ENCODE data around the gene RABEP1. TPM values are rescaled to one million over a fixed set of nuclear protein-coding genes. Genes with fewer than 3 reads are reported as not detected.

RABEP1 gene
- total and polyA plus RNA-seq, 4 donors = 21.1 to 47.5 (median 34.4) TPM

DNA sequence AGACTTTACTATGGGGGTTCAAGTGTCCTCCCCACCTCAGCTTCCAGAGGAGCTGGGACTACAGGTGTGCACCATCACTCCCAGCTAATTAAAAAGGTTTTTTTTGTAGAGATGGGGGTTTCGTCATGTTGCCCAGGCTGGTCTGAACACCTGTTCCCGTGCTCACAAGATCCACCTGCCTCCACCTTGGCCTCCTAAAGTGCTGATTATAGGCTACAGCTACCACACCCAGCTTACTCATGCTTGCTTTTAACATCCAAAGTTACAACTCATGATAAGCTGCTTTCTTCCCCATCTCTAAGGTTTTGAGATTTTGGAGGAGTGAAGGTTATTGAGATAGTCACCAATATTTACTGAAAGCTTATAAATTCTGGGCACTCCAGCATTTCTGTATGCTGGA is 134.8 kb downstream of the RABEP1 start:
- ATAC-seq (ENCODE audit: low FRiP score) (no peak), DNase-seq (no peak)
- Histone ChIP-seq H3K4me3 (ENCODE audit: low read length in 2 of 2) (no peak overlapping the region), H3K27me3 (ENCODE audit: control insufficient read depth in 1 of 2, insufficient read depth in 2 of 2, low read length in 1 of 2) (no peaks in the 10 kb centered on the region), H3K36me3 (ENCODE audit: control insufficient read depth in 1 of 2, insufficient read depth in 2 of 2, low read length in 1 of 2) (peaks cover 0 to 2% of the 10 kb centered on the region in 2 donors), H3K9me3 (ENCODE audit: control insufficient read depth, low read length) (no peaks in the 10 kb centered on the region), H3K27ac (ENCODE audit: low read depth in 1 of 2, low read length in 2 of 2) (no peak overlapping the region), H3K4me1 (ENCODE audit: control insufficient read depth in 1 of 2, insufficient read depth in 2 of 2, low read length in 2 of 2) (peaks cover 0 to 8% of the 10 kb centered on the region in 2 donors)
- 89% methylated on average over 2 of the region's 2 CpGs for WGBS, 2 donors
- intact Hi-C loops (cut with DNase I) = no loop called here

DNA sequence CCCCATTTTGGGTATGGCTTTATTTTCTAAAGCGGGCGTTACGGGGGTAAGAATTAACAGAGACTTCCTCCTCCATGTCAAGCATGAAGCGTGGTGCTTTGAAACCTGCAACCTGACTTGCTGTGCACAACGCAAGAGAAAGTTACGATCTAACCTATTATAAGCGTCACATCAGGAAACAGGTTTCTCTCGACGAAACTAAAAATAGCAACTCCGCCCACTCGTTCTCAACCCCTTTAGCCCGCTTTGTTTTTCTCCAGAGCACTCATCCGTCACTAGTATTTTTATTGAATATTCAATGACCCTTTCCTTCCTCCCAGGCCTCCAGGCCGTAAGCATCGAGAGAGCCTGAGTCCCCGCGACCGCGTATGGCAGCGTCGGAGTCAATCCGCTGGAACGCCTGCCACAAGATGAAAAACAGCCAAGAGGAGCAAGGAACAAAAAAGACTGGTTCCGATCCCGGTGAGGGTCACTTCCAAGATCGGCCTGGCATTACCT is 136.8 kb downstream of the RABEP1 start:
- WGBS, 2 donors = 0 to 1% methylated on average over 26 of the region's 26 CpGs
- peak overlapping the region in 1 of 2 donors; percentile 46 for H3K27ac ChIP-seq (ENCODE audit: low read depth in 1 of 2, low read length in 2 of 2)
- DNase-seq = no peak
- no peaks in the 10 kb centered on the region for H3K36me3 ChIP-seq (ENCODE audit: control insufficient read depth in 1 of 2, insufficient read depth in 2 of 2, low read length in 1 of 2)
- H3K27me3 ChIP-seq (ENCODE audit: control insufficient read depth in 1 of 2, insufficient read depth in 2 of 2, low read length in 1 of 2) = no peaks in the 10 kb centered on the region
- H3K9me3 ChIP-seq (ENCODE audit: control insufficient read depth, low read length) = no peaks in the 10 kb centered on the region
- peaks cover 0 to 8% of the 10 kb centered on the region in 2 donors for H3K4me1 ChIP-seq (ENCODE audit: control insufficient read depth in 1 of 2, insufficient read depth in 2 of 2, low read length in 2 of 2)
- ATAC-seq (ENCODE audit: low FRiP score) = peak; percentile 19
- H3K4me3 ChIP-seq (ENCODE audit: low read length in 2 of 2) = peak overlapping the region; percentile 31 to 77
- intact Hi-C loops (cut with DNase I) = loop anchor here in 1 of 2 donors (1.0 kb wide), 1 partner anchor 20 kb away; the partner anchor contains the start of gene C1QBP

DNA sequence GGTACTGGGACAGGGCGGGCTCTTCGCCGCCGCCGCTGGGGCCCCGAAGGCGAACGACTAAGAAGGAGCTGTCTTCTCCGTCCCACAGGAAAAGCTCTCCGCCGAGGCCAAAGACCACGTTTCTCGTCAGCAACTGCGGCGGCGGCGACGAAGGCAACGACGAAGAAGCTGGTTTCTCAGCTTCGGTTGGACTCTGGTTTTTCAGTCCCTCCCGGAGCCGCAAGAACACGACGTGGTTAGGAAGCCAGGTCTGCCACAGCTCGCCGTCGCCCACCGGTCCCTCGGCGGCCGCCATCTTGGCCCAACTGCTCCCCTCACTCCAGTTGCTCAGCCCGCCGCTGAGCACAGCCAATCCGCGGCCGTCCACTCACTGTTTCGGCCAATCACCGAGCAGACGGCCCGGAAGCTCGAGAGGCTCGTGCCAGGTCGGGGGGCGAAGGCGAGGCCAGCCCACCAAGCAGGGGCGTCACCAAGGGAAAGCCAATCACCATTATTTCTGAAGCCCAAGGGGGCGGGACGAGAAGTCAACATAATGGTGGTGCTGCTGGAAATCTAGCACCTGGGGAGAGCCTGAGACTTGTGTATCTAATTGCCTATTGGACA is 137.4 kb downstream of the RABEP1 start, which contains the start of gene NUP88:
Gene NUP88, minus strand, starts transcription at position 307 of the 603 bp plus-strand sequence. Its CDS starts 12 bp downstream, at position 295.
- Histone ChIP-seq H3K36me3 (ENCODE audit: control insufficient read depth in 1 of 2, insufficient read depth in 2 of 2, low read length in 1 of 2) (no peaks in the 10 kb centered on the region), H3K27ac (ENCODE audit: low read depth in 1 of 2, low read length in 2 of 2) (peak within 1 kb of the TSS in 1 of 2 donors; percentile 46), H3K27me3 (ENCODE audit: control insufficient read depth in 1 of 2, insufficient read depth in 2 of 2, low read length in 1 of 2) (no peaks in the 10 kb centered on the region), H3K9me3 (ENCODE audit: control insufficient read depth, low read length) (no peaks in the 10 kb centered on the region), H3K4me3 (ENCODE audit: low read length in 2 of 2) (peak within 1 kb of the TSS; percentile 31 to 83), H3K4me1 (ENCODE audit: control insufficient read depth in 1 of 2, insufficient read depth in 2 of 2, low read length in 2 of 2) (peaks cover 0 to 4% of the 10 kb centered on the region in 2 donors)
- peak; percentile 98 to 99 for DNase-seq
- WGBS, 2 donors = 0% methylated on average over 49 of the region's 49 CpGs
- ATAC-seq (ENCODE audit: low FRiP score) = peak; percentile 99
- intact Hi-C loops (cut with DNase I) = loop anchor here in 1 of 2 donors (1.0 kb wide), 1 partner anchor 20 kb away; the partner anchor contains the start of gene C1QBP

DNA sequence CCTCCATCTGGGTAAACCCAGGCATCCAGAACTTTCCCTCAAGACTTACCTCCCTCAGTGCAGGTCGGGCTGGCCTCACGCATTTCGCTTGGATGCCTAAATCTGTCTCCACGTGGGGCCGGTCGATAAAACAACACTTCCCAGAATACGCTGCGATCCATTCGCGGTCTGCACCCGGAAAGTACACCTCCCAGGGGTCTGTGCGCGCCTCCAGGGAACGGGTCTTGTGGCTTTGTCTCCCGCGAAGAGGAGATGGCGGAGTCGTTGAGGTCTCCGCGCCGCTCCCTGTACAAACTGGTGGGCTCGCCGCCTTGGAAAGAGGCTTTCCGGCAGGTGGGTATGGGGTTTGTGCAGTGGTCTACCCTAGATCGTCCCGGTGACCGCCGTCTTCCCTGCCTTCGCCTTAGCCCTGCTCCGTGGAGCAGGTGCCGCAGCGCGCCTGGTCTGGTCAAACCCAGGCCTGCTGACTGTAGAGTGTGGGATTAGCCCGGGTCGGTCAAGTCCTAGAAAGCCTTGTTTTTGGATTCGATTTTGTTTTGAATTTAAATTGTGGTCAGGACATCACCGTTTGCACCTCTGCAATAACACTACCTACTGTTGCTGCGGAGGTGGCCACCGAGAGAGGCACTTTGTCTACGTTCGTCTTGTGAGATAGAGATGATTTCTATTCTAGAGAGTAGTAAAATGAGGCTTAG is 138.0 kb downstream of the RABEP1 start, which contains the start of gene RPAIN:
Gene RPAIN, plus strand, starts transcription at position 224 of the 695 bp plus-strand sequence. Its CDS starts 29 bp downstream, at position 253.
- Histone ChIP-seq H3K27ac (ENCODE audit: low read depth in 1 of 2, low read length in 2 of 2) (peak within 1 kb of the TSS in 1 of 2 donors; percentile 46), H3K36me3 (ENCODE audit: control insufficient read depth in 1 of 2, insufficient read depth in 2 of 2, low read length in 1 of 2) (no peaks in the 10 kb centered on the region), H3K27me3 (ENCODE audit: control insufficient read depth in 1 of 2, insufficient read depth in 2 of 2, low read length in 1 of 2) (no peaks in the 10 kb centered on the region), H3K4me1 (ENCODE audit: control insufficient read depth in 1 of 2, insufficient read depth in 2 of 2, low read length in 2 of 2) (peaks cover 0 to 4% of the 10 kb centered on the region in 2 donors), H3K4me3 (ENCODE audit: low read length in 2 of 2) (peak within 1 kb of the TSS; percentile 36 to 83), H3K9me3 (ENCODE audit: control insufficient read depth, low read length) (no peaks in the 10 kb centered on the region)
- WGBS, 2 donors = 0% methylated on average over 41 of the region's 41 CpGs
- ATAC-seq (ENCODE audit: low FRiP score) (peak; percentile 94), DNase-seq (peak; percentile 93 to 94)
- intact Hi-C loops (cut with DNase I) = loop anchor here in 1 of 2 donors (1.0 kb wide), 1 partner anchor 19 kb away; the partner anchor contains the start of gene C1QBP

DNA sequence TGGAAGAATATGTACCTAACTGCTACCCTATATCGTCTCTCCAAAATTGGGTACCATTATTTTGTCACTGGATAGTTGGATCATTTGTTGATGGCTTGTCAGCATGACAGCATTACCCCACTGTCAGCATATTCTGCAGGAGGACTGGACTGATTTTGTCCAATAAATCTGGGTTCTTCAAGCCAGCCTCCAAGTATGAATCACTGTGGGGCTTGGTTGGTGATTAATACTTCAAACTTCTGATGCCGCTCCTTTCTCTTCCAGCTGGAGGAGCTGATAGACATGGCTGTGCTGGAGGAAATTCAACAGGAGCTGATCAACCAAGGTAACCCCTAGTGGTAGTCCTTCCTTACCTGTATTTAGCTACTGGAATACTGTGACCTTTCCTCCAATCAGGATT is 140.4 kb downstream of the RABEP1 start:
- intact Hi-C loops (cut with DNase I) = no loop called here
- Histone ChIP-seq H3K4me3 (ENCODE audit: low read length in 2 of 2) (no peak overlapping the region), H3K36me3 (ENCODE audit: control insufficient read depth in 1 of 2, insufficient read depth in 2 of 2, low read length in 1 of 2) (peaks cover 2 to 6% of the 10 kb centered on the region in 2 donors), H3K4me1 (ENCODE audit: control insufficient read depth in 1 of 2, insufficient read depth in 2 of 2, low read length in 2 of 2) (peaks cover 0 to 4% of the 10 kb centered on the region in 2 donors), H3K9me3 (ENCODE audit: control insufficient read depth, low read length) (no peaks in the 10 kb centered on the region), H3K27me3 (ENCODE audit: control insufficient read depth in 1 of 2, insufficient read depth in 2 of 2, low read length in 1 of 2) (no peaks in the 10 kb centered on the region), H3K27ac (ENCODE audit: low read depth in 1 of 2, low read length in 2 of 2) (no peak overlapping the region)
- ATAC-seq (ENCODE audit: low FRiP score) = no peak
- 87 to 88% methylated on average over 2 of the region's 2 CpGs for WGBS, 2 donors
- DNase-seq = no peak

DNA sequence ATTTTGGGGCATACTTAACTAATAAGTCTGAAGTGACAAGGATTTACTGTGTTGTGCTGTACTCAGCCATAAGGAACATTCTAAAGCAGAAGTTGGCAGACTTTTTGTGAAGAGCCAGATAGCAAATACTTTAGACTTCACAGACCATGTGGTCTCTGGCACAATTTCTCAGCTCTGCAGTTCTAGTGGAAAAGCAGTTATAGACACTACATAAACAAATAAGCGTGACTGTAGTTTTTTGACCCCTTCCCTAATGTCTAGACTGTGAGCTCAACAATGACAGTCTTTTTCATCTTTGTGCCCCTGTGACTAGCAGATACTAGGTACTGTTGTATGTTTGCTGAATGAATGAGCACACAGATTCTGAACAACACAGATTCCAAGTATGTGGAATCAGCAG is 142.8 kb downstream of the RABEP1 start:
- 50 to 60% methylated on average over 1 of the region's 1 CpG for WGBS, 2 donors
- H3K27ac ChIP-seq (ENCODE audit: low read depth in 1 of 2, low read length in 2 of 2) = no peak overlapping the region
- no peaks in the 10 kb centered on the region for H3K27me3 ChIP-seq (ENCODE audit: control insufficient read depth in 1 of 2, insufficient read depth in 2 of 2, low read length in 1 of 2)
- no peak for DNase-seq
- no peak overlapping the region for H3K4me3 ChIP-seq (ENCODE audit: low read length in 2 of 2)
- H3K9me3 ChIP-seq (ENCODE audit: control insufficient read depth, low read length) = no peaks in the 10 kb centered on the region
- no peaks in the 10 kb centered on the region for H3K4me1 ChIP-seq (ENCODE audit: control insufficient read depth in 1 of 2, insufficient read depth in 2 of 2, low read length in 2 of 2)
- intact Hi-C loops (cut with DNase I) = no loop called here
- ATAC-seq (ENCODE audit: low FRiP score) = no peak
- peaks cover 6 to 12% of the 10 kb centered on the region in 2 donors for H3K36me3 ChIP-seq (ENCODE audit: control insufficient read depth in 1 of 2, insufficient read depth in 2 of 2, low read length in 1 of 2)

DNA sequence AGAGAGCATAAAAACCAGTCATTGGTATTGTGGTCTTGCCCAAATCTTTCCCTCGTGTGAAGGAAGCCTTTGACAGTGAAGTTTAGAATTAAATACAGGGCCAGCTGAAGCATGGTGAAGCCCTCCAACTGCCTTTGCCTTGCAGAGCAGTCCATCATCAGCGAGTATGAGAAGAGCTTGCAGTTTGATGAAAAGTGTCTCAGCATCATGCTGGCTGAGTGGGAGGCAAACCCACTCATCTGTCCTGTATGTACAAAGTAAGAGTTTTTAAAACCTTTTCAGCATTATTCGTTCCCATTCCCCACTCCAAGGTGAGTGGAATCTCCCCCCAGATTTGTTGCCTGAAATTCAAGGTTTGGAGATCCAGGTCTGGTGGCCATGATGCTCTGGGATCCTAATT is 143.7 kb downstream of the RABEP1 start:
- intact Hi-C loops (cut with DNase I) = no loop called here
- 78 to 90% methylated on average over 3 of the region's 3 CpGs for WGBS, 2 donors

DNA sequence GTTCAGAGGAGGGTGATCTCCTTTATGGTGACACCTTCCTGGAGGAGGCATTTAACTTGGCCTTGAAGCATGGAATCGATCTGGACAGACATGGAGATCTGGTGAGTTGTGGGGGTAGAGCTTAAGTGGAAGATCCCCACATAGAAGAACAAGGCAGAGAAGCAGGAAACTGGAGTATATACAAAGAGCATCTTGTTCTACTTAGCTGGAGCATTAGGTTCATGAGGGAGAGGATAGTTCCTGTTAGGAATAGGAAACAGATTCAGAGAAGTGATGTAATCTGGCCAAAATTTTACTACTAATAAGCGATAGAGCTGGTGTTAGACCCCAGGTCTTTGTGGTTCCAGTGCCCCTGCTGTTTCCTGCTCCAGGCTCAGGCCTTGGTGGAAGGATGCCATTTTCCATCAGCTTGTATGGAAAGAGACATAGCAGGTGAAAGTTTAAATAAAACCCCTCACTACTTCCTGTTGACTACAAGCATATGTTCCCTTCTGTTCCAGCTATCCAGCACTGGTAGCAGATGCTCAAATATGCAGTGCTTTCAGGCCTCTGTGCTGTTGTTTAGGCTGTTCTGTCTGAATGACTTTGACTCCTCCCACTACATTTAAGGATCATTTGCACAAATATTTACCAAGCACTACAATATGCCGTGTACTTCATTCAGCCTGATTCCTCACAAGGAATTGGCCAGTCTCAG is 147.3 kb downstream of the RABEP1 start:
- no peak for DNase-seq
- Histone ChIP-seq H3K4me1 (ENCODE audit: control insufficient read depth in 1 of 2, insufficient read depth in 2 of 2, low read length in 2 of 2) (no peaks in the 10 kb centered on the region), H3K27ac (ENCODE audit: low read depth in 1 of 2, low read length in 2 of 2) (no peak overlapping the region), H3K36me3 (ENCODE audit: control insufficient read depth in 1 of 2, insufficient read depth in 2 of 2, low read length in 1 of 2) (peaks cover 8 to 19% of the 10 kb centered on the region in 2 donors), H3K27me3 (ENCODE audit: control insufficient read depth in 1 of 2, insufficient read depth in 2 of 2, low read length in 1 of 2) (no peaks in the 10 kb centered on the region), H3K9me3 (ENCODE audit: control insufficient read depth, low read length) (no peaks in the 10 kb centered on the region), H3K4me3 (ENCODE audit: low read length in 2 of 2) (no peak overlapping the region)
- ATAC-seq (ENCODE audit: low FRiP score) = no peak
- 87 to 90% methylated on average over 3 of the region's 3 CpGs for WGBS, 2 donors
- intact Hi-C loops (cut with DNase I) = no loop called here

More for the DNA sequence above, 143.7 kb downstream of the RABEP1 start:
- Histone ChIP-seq H3K27ac (ENCODE audit: low read depth in 1 of 2, low read length in 2 of 2) (no peak overlapping the region), H3K36me3 (ENCODE audit: control insufficient read depth in 1 of 2, insufficient read depth in 2 of 2, low read length in 1 of 2) (peaks cover 6 to 12% of the 10 kb centered on the region in 2 donors), H3K9me3 (ENCODE audit: control insufficient read depth, low read length) (no peaks in the 10 kb centered on the region), H3K4me3 (ENCODE audit: low read length in 2 of 2) (no peak overlapping the region), H3K4me1 (ENCODE audit: control insufficient read depth in 1 of 2, insufficient read depth in 2 of 2, low read length in 2 of 2) (no peaks in the 10 kb centered on the region), H3K27me3 (ENCODE audit: control insufficient read depth in 1 of 2, insufficient read depth in 2 of 2, low read length in 1 of 2) (no peaks in the 10 kb centered on the region)
- ATAC-seq (ENCODE audit: low FRiP score) (no peak), DNase-seq (no peak)

Measured in aorta (tissue), 5 donors.